Skeletal muscle cell (primary cell): ENCODE results near the gene PGRMC1.
"Not testable (repeated sequence)": the region's sequence is repeated elsewhere in the genome, so short reads cannot be mapped to it uniquely, and the experiment has no call there.

Source experiments
- DNase-seq: peaks from one replicate; pipeline ENCODE4 v3.0.0-alpha.2; 2010; ENCODE audit warnings: low read depth
- H3K4me3 ChIP-seq: 2 replicates; pipeline ENCODE4 v1.5.1; 2011; ENCODE audit warnings: low read depth, mild to moderate bottlenecking, control low read depth, low read length, moderate library complexity

The PGRMC1 gene

DNA sequence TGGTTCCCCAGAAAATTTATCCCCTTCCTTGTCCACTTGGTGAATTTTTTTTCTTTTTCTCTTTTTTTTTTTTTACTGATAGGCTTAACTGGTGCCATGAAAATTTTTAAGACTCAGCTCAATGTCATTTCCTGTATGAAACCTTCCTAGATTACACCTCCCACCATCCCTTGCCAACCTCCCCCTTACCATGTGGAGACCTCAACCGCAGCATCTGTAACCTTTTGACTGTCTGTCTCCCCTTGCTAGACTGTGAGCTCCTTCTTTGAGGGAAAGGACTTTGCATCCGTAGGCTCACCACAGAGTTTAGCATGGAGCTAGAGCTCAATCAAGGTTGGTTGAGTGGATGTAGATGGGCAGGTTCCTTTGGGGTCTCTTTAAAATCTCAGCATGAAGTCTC, 5.2 kb upstream of the PGRMC1 start:
- H3K4me3 ChIP-seq, result no peak overlapping the region
- DNase-seq, result no peak

DNA sequence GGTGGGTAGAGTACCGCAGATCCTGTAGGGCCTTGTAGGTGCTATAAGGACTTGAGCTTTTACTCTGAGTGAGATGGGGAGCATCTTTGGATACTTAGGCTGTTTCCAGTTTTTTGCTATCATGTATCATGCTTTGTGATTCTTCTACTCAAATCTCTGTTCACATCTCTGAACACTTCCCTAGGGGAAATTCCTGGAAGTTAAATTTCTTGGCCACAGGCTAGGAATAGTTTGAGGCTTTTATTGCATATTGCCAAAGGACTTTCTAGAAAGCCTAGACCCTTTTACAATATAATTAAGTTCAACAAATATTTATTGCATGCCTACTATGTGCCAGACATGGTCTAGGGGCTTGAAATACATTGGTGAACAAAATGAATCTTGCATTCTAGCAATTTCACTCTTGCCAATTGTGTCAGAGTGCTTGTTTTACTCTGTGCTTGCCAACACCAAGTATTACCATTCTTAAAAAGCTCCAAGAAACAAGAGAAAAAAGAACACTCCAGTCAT, 4.1 kb upstream of the PGRMC1 start:
- no peak overlapping the region for H3K4me3 ChIP-seq
- DNase-seq, result no peak

DNA sequence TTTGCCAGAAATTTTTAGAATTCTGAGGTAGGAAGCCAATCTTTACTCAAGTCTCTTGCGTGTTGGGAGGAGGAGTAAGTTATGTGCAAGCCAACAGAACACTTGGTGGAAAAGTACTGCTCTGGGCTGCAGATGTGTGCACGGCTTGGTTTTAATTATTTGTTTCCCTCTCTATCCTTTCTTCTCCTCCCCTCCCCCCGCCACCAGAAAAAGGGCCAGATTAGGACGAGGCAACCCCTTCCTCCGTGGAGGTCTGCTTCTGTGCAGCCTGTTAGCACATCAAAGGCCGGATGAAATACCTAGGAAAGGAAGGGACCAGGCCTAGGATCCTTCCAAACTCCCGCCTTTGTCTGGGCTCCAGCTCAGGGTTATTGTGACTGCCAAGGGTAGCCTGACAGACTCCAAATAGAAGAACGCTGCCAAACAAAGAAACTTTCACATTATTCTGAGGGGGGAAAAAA, 1.0 kb upstream of the PGRMC1 start:
- no peak for DNase-seq
- H3K4me3 ChIP-seq, result no peak overlapping the region

DNA sequence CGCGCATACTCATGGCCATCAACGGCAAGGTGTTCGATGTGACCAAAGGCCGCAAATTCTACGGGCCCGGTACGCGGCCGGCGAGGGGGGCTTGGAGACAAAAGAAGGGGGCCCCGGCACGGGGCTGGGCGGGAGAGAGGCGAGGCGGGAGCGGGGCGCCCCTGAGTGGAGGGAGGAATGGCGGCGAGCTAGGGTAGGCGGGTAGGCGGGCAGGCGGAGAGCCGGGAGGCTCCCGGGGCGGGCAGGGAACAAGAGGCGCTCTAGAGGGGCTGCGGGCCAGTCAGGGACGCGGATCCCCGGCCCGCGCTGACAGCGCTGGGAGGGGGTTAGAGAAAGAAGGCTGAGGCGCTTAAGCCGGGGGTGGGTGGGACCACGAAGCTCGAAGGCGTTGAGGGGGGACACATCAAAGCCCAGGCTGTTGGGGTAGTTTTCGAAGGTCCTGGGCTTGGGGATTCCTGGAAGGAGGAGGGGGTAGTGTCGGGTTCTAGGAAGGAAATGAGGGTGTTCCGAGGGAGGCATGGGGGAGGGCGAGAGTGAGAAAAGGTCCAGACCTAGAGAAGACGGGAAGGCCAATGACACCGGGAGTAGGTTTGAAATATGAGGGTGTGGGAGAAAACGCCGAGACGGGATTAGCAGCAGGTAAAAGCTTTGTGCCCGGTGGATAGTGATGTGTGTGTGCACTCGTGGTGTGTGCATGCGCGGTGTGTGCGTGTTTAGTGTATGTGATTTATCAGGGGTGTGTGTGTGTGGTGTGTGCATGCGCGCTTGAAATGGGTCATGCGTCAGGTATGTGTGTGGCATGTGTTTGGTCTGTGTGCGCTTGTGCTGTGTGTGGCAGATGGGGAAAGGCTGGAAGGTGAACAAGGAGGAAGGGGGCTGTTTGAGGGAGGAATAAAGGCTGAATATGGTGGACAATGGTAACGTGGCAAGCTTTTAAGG, 807 bp downstream of the PGRMC1 start:
- peak overlapping the region; percentile 82 for H3K4me3 ChIP-seq
- DNase-seq, result peak; percentile 36

DNA sequence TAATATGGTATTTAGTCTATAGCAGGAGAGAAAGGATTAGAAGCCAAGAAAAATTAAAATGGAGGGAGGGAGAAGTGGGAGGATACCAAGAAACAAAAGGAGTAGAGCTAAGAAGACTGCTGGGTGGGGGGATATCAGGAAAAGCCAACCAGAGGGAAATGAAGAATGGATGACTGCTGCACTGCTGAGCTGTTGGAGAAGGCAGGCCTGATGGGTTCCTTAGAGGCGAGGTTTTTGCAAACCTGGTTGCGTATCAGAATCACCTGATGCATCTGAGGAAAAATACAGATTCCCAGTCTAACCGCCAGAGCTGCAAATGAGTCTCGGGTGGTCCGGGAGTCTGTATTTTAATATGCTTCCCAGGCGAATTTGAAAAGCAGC, 1.5 kb downstream of the PGRMC1 start:
- DNase-seq, result no peak
- H3K4me3 ChIP-seq, result peak overlapping the region; percentile 82

DNA sequence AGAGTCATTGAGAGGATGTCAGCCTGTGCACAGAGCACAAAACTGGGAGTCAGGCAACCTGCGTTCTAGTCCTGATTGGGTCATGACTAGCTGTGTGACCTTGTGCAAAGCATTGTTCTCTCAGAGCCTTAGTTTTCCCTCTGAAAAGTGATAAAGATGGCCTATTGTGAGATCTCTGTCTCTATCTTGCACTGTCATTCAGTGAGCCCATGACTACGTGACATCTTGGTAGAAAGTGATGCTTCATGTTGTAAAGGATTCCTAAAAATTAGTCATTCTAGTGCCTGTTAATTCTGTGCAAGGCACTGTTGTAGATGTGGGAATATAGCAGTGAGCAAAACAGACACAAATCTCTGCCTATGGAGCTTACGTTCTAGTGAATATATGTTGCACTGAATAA, 2.5 kb downstream of the PGRMC1 start:
- no peak for DNase-seq
- peak overlapping the region; percentile 82 for H3K4me3 ChIP-seq

DNA sequence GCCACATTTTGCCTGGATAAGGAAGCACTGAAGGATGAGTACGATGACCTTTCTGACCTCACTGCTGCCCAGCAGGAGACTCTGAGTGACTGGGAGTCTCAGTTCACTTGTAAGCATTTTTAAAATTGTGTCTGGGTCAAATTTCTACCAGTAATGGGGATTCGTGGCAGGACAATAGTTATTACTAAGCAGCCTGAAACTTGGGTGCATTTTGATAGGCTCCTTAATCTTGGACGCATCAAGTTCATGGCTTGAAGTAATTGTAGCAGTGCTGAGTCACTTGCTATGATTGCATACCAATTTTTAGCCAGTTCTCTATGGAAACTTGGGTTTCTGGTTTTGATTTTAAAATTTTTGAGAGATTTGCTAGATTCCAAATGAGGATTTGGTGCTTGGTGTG, 4.3 kb downstream of the PGRMC1 start:
- peak; percentile 30 for DNase-seq

DNA sequence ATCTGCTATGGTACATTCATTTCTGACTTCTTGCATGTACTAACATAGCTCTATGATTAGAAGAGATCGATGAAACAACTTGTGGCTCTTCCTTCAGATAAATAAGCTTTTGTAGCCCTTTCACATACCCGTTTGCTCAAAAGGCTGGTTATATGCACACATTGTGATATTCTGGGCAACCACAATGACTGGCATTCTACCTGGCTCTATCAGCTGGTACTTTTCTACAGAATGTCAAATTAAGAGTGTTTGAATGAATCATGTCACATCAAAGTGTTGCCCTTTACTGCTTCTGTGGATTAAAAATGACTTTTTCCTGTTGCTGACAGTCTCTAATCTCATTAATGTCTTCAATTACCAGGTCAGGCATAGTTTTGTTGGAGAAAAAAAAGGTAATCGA, 11.6 kb downstream of the PGRMC1 start:
- DNase-seq, result no peak
- no peak overlapping the region for H3K4me3 ChIP-seq

More for the DNA sequence above, 4.3 kb downstream of the PGRMC1 start:
- H3K4me3 ChIP-seq, result no peak overlapping the region

DNA sequence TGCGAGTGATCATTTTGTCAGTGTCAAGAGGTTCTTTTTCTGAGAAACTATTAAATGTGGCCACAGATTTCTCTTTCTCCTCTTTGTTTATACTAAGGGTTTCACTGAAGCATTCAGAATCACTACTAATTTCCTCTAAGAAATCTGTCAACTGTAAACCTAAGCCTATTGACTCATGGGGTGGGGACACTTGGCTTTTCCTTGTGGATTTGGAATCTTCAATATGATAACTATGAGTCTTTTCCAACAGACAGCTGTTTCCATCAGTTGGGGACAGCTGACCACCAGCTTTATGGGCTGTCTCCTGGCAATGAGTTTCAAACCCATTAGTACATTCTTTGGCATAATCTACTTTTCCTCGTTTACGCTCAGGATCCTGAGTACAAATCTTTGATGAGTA, 13.8 kb downstream of the PGRMC1 start:
- H3K4me3 ChIP-seq, result no peak overlapping the region
- DNase-seq, result no peak

DNA sequence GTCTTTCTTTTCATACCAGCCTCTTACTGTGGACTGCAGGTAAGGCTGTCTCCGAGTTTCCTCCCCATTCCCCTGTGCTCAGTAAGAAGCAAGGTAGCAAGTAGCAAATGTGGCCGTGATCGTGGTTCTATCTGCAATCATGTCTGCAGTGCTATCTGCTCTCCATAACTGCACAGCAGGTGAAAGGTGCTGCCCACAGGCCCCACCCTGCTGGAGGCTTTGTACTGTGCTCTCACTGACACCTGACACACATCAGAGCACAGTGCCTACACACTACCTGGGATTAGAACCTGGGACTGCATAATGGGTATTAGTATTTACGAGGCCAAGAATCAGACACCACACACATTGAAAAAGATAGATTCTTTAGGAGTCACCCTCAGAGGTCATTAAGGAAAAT, 15.3 kb downstream of the PGRMC1 start:
- no peak overlapping the region for H3K4me3 ChIP-seq
- DNase-seq, result no peak

DNA sequence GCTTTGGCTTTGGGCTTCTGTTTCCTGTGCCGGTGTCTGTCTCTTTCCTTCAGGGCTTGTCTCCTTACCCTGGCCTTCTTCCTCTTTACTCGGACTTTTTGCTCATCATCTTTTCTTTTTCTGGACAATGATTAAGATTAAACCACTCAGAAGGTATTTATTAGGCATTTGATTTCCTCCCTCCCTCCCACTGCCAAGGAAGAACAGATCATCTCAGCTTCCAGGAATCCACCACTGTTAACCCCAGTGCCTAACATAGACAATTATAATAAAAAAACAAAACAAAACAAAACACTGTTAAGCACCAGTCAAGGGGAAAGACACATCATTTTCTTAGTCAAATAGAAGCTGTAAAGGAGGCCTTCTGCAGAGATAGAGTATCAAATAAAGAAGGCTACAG, 16.6 kb downstream of the PGRMC1 start:
- DNase-seq, result no peak
- H3K4me3 ChIP-seq, result no peak overlapping the region

DNA sequence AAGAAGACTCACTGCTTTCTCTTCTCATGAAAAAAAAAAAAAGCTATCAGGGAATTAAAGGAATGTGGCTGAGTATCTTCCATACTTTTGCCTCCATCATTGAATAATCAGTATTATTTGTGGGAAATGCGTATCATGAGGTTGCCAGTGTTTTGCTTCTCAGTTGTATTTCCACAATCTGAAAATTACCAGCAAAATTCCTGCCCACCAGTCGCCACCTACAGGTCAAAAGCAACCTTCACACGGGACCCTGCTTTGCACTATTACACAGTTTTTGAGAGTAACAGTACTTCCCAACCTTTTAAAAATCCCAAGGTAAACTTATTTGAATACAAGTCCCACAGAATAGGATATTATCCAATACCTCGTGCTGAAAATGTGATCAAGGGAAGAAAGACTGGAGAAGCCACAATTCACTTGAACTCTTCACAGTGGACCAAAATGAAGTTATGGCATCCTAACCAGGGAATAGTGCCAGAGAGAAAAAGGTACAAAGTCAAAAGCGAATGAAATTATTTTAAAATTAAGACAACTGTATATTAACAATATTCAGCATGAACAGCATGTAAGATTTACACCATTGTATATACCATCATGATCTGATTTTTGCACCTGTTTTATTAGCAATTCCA, 30.4 kb downstream of the PGRMC1 start:
- DNase-seq, result no peak
- no peak overlapping the region for H3K4me3 ChIP-seq

DNA sequence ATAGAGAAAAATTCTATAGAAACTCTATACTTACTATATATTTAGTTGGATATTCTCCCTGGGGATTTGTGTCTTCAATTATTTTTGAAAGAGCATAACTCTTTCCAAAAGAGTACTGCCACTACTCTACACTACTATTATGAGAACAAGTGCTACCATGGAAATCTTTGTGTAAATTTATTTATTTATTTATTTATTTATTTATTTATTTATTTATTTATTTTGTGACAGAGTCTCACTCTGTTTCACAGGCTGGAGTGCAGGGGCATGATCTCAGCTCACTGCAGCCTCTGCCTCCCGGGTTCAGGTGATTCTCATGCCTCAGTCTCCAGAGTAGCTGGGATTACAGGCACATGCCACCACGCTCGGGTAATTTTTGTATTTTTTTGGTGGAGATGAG, 31.0 kb downstream of the PGRMC1 start:
- DNase-seq, H3K4me3 ChIP-seq: not testable (repeated sequence)

DNA sequence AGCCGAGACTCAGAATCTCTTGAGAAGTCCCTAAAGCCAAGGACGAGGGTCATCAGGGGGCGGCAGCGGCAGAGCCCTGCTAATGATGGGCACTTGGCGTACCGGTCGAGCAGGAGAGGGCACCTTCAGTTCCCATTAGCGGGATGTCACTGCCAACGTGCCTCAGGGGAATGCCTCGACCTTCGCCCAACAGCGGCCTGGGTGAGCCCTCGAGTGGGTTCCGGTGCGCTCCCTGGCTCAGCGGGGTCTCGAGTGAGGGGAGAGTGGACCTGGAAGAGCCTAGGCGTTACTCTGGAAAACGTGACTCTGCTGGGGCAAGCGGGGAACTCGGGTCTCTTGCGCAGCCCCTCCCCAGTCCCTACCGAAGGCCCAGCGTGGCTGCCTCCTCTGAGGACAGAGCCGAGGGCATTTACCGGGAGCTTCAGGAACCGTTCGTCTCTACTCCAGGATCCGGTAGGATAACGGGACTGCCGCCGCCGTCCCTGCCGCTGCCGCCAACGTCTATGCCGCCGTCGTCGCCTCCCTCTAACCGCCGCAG, 36.9 kb downstream of the PGRMC1 start:
- no peak for DNase-seq
- peak overlapping the region; percentile 9 for H3K4me3 ChIP-seq

DNA sequence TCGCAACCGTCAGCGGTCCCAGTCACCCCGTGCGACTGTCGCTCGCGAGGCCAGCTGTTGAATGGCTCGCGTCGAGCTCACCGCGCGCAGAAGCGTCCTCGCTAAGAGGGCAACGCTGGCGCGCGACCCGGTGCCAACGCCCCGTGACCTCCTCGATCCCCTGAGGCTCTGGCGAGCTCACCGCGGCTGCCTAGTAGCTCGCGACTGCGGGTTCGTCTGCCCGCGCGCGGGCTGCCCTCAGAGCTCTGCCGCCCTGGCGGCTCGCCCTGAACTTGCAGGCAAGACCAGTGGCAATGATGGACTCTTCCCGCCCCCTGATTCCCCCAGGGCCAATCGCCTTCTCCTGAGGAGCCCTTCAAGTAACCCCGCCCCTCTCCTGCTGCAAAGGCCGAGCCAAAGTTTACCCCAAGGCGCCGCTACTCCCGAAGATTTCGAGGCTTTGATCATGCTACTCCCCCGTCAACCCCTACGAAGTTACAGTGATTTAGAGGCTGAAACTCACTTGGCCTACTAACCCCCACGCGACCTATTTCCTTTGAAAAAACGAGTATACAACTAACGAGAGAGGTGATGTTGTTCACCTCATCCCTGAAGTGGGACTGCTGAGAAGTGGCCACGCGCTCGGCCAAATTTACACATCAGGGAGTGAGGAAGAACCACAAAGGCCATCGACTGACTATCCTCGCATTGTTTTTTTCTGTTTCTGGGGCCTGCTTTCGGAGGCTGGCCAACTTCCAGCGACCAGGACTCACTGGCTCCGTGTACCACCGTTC, 37.5 kb downstream of the PGRMC1 start:
- no peak for DNase-seq
- H3K4me3 ChIP-seq, result peak overlapping the region; percentile 9

DNA sequence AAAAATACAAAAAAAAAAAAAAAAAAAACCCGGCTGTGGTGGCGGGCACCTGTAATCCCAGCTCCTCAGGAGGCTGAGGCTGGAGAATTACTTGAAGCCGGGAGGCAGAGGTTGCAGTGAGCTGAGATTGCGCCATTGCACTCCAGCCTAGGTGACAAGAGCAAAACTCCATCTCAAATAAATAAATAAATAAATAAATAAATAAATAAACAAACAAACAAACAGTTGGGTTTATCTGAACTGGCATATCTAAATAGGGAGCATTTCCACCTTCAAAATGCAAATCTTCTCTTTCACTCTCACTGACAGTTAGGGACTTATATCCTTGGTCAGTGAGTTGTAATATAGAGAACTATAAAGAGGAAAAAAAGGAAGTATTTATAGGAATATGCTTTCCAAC, 46.3 kb downstream of the PGRMC1 start:
- DNase-seq, H3K4me3 ChIP-seq: not testable (repeated sequence)

DNA sequence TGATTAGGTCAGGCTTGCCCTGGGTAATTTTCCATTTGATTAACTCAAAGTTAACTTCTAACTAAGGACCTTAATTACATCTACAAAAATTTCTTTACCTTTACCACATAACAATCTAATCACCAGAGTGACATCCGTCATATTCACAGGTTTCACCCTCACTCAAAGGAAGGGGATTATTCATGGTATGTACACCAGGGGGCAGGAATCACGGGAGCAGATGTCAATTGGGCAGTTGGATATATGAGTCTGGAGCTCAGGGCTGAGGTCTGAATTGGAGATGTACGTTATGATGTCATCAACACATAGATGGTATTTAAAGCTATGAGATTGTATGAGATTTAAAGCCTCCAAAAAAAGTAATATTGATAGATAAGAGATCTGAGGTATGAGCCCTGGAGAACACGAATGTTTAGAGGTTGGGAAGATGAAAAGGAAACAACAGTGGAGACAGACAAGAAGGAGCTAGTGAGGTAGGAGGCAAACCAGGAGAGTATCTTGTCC, 52.9 kb downstream of the PGRMC1 start:
- no peak overlapping the region for H3K4me3 ChIP-seq
- DNase-seq, result no peak

DNA sequence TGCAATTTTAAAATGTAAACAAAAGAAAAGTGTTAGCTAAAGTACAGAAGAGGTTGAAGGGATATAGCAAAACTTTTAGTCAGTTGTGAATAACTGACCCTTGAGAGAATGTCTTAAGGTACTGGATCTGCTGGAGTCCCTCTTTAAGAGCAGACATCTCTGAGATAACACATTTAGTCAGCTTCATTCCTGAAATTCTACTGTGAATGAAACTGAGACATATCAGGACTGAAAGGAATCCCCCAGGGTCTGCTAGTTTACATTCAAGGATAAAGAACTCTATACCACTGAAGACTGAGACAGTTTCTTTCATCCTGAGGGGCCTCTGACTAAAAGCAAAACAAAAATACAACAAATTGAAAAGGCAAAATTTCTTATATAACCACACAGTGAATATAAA, 54.4 kb downstream of the PGRMC1 start:
- DNase-seq, result no peak
- no peak overlapping the region for H3K4me3 ChIP-seq

DNA sequence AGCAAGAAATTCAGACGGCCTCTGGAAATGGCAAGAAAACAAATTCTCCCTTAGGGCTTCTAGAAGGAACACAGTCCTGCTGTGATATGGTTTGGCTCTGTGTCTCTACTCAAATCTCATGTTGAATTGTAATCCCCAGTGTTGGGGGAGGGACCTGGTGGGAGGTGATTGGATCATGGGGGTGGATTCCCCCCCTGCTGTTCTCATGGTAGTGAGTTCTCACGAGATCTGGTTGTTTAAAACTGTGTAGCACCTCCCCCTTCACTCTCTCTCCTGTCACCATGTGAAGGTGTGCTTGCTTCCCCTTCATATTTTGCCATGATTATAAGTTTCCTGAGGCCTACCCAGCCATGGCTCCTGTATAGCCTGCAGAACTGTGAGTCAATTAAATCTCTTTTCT, 55.2 kb downstream of the PGRMC1 start:
- DNase-seq, H3K4me3 ChIP-seq: not testable (repeated sequence)
